ENCODE data around the gene ZGPAT. TPM values are rescaled to one million over a fixed set of nuclear protein-coding genes. Genes with fewer than 3 reads are reported as not detected.

The ZGPAT gene
- total RNA-seq, 1 donor from 2014 or later: 25.5 TPM

GRCh38 chr20:63746751-63747315 is 39.0 kb downstream of the ZGPAT start:
- DNase-seq (ENCODE audit: low read depth): no peak
- Histone ChIP-seq H3K4me3 (ENCODE audit: low read depth, low read length) (no peak overlapping the region), H3K27me3 (ENCODE audit: control insufficient read depth, insufficient read depth, low read length) (no peaks in the 10 kb centered on the region), H3K36me3 (ENCODE audit: control insufficient read depth, insufficient read depth, low read length) (peaks cover 15% of the 10 kb centered on the region)
- FAIRE-seq: no peak
- no peak for TF ChIP-seq CTCF (IDR thresholded peaks at IDR 0.05; ENCODE audit: insufficient read depth, low read length, severe bottlenecking)

DNA sequence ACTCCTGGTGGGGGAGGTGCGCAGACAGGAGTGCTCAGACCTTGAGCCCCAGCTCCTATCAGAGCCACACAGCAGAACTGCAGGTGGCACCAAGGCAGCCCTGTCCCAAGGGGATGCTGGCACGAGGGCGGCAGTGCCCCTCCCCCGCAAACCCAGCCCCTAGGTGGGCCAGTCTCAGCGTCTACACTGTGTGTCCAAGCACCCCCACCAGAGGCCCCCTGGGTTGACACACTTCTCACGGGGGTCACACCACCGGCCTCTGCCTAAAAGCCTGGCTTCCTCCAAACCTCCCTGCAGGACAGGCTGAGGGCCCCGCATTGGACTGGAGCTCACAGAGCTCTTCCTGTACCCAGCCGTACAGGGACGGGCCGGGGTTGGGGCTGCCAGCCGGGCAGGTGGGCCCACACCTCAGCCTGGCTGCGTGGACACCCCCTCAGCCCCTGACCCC is 39.8 kb downstream of the ZGPAT start:
- DNase-seq (ENCODE audit: low read depth) (no peak), FAIRE-seq (no peak)
- Histone ChIP-seq H3K4me3 (ENCODE audit: low read depth, low read length) (no peak overlapping the region), H3K36me3 (ENCODE audit: control insufficient read depth, insufficient read depth, low read length) (peaks cover 8% of the 10 kb centered on the region), H3K27me3 (ENCODE audit: control insufficient read depth, insufficient read depth, low read length) (no peaks in the 10 kb centered on the region)
- TF ChIP-seq CTCF (IDR thresholded peaks at IDR 0.05; ENCODE audit: insufficient read depth, low read length, severe bottlenecking): no peak

DNA sequence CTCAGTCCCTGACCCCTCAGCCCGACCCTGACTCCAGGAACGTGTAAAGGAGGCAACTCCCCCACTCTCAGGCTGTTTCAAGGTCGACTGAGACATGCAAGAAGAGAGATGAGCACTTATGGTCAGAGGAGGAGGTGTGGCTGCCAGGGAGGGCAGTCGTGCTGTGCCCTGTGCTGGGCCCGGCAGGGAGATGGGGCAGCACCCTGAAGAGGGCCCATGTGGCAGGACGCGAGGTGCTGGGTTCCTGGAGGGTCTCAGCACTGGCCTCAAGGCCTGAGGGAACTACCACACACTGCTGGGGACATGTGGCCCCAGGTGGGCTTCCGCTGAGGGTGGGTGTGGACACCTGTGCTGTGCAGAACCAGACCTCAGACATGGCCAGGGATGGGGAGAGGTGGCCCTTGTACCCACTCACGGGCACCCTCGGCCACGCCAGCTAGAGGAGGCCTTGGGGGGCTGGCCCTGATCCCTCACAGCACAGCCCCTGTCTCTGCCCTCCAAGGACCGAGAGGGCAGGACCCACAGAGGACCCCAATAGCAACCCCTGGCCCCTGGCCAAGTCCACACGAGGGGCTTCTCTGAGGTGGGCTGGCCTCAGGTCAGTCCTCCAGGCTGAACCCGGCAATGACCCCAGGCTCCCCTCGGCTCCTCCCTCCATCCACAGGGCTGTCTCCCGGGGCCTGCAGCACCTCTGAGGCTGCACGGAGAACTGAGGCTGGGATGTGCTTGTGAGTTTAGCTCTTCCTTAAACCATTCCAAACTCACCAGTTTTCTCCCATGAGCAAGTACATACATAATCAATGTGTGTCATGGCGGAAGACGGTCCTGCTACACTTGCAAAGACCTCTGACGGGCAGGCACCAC is 40.5 kb downstream of the ZGPAT start:
- Histone ChIP-seq H3K36me3 (ENCODE audit: control insufficient read depth, insufficient read depth, low read length) (peaks cover 3% of the 10 kb centered on the region), H3K4me3 (ENCODE audit: low read depth, low read length) (no peak overlapping the region), H3K27me3 (ENCODE audit: control insufficient read depth, insufficient read depth, low read length) (no peaks in the 10 kb centered on the region)
- no peak for TF ChIP-seq CTCF (IDR thresholded peaks at IDR 0.05; ENCODE audit: insufficient read depth, low read length, severe bottlenecking)
- no peak for FAIRE-seq
- DNase-seq (ENCODE audit: low read depth): no peak

DNA sequence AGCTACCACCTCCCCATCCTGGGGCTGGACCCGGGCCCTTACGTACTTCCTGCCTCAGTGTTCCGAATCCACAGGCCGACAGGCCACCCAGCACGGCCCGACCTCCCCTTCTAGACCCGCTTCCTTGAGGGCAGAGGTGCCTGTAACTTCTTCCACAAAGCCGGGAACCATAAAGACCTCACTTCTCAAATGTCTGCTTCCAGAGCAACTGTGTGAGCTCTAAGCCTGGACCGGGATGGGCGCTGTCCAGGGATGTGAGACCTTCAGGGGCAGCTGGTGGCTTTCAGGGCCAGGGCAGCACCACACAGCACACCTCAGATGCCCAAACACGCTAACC is 41.1 kb downstream of the ZGPAT start:
- no peak for TF ChIP-seq CTCF (IDR thresholded peaks at IDR 0.05; ENCODE audit: insufficient read depth, low read length, severe bottlenecking)
- Histone ChIP-seq H3K4me3 (ENCODE audit: low read depth, low read length) (no peak overlapping the region), H3K27me3 (ENCODE audit: control insufficient read depth, insufficient read depth, low read length) (no peaks in the 10 kb centered on the region), H3K36me3 (ENCODE audit: control insufficient read depth, insufficient read depth, low read length) (no peaks in the 10 kb centered on the region)
- FAIRE-seq: no peak
- DNase-seq (ENCODE audit: low read depth): no peak

GRCh38 chr20:63749597-63750508 is 42.0 kb downstream of the ZGPAT start:
- no peaks in the 10 kb centered on the region for H3K36me3 ChIP-seq (ENCODE audit: control insufficient read depth, insufficient read depth, low read length)
- TF ChIP-seq CTCF (IDR thresholded peaks at IDR 0.05; ENCODE audit: insufficient read depth, low read length, severe bottlenecking): no peak
- no peak overlapping the region for H3K4me3 ChIP-seq (ENCODE audit: low read depth, low read length)
- H3K27me3 ChIP-seq (ENCODE audit: control insufficient read depth, insufficient read depth, low read length): no peaks in the 10 kb centered on the region
- FAIRE-seq (no peak), DNase-seq (ENCODE audit: low read depth) (no peak)
